Measurements from ENCODE around the gene MACROD2. TPM values are rescaled to one million over a fixed set of nuclear protein-coding genes. Genes with fewer than 3 reads are reported as not detected.

Gene MACROD2
- total RNA-seq, 1 experiment from 2014 or later, result 0.24 TPM

DNA sequence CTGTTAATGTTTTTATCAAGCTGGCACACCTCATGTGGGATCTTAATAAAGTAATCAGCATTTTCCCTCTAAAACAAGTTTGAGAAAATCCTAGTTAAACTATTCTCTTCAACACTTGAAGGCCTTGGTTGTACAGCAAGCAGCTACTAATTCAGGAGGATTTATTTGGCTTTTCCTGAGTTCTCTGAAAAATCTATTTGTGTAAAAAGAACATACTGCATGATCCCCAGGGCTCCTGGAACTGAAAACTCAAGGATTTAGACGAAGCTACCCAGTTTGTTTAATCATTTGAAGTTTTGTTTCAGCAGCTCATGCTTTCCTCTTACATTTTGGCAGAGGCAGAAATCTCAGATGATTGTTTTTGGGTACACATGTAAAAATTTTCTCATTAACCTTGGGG, 651.7 kb downstream of the MACROD2 start:
- no peak for DNase-seq (ENCODE audit: low read depth)

DNA sequence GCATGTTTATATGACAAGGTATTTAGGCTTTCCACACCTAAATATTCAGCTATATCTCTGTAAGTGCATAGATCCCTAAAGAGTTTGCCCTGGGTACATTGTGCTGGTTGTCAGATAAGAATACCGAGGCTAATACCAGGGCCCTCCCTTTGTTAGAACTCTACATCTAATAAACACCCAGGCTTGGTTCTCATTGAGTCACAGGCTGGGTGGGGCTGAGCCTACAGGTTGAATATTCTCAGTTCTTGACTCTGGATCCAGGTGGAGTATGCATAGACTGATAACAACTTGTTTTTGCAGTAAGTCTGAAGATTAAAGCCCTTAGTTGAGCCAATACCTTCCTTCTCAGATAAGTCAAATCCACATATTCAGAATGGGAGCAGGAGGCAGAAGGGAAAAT, 654.3 kb downstream of the MACROD2 start:
- DNase-seq (ENCODE audit: low read depth), result no peak

DNA sequence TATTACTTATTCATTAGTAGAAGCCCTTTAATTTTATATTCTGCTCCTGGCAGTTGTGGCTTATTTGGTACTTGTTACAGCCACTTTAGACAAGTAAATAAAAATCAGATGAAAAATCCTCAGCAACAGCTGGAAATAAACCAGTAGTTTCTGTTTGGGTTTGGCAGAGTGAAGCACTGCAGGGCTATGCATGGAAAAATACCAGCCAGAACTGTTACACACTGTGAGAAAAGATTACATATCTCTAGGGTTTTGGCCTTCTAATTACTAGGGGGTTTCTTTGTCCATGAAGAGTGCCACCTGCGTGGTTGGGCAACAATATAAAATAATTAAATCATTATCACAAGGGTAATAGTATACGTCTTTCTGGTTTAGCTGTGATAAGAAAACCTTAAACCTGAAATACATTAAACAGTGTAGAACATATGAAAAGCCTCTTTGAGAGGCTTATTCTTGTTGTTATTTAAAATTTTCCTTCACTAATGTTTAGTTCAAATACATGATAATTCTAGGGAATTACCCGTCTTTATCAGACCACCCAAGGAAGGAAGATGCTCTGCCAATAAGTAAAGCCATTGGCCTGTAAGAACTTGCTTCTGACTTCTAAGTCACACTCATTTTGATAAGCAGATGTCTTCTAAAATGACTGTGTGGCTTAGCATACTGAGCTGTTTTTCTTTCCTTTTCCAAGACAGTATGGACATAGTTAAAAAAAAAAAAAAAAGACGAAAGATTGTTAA, 662.1 kb downstream of the MACROD2 start:
- DNase-seq (ENCODE audit: low read depth), result no peak

DNA sequence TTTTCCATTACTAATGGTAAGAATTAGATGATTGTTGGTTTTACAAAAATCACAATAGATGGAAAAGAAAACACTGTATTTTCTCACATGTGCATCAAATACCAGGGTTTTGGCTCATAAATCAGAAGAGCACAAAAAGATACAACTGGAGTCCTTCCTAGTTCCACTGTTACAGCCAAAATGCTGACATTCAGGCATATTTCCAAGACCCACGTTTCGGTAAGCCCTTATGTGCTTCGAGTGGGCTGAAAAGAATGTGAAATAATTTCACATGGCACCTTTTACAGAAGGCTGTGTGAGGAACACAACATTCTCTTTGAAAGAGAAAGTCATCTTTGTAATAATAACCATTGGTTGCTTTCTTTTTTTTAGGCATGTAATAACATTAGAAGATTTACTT, 668.8 kb downstream of the MACROD2 start:
- DNase-seq (ENCODE audit: low read depth), result no peak

DNA sequence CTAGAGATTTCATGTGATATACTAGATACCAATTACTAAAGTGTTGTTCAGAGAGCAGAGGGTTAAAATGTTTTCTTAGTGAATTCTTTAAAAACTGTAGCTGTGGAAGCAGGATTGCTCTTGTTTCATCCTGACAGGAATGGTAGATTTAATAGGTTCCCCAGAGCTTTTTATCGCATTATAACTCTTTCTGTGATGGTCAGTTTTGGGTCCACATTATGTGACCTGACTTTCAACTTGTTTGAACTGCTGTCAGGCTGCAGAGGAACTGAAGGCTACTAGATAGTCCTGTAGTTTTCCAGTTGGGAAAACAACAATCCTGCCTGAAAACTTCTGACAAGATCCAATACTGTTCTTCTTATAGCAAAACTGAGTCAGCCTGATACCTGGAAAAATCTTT, 671.4 kb downstream of the MACROD2 start:
- no peak for DNase-seq (ENCODE audit: low read depth)

DNA sequence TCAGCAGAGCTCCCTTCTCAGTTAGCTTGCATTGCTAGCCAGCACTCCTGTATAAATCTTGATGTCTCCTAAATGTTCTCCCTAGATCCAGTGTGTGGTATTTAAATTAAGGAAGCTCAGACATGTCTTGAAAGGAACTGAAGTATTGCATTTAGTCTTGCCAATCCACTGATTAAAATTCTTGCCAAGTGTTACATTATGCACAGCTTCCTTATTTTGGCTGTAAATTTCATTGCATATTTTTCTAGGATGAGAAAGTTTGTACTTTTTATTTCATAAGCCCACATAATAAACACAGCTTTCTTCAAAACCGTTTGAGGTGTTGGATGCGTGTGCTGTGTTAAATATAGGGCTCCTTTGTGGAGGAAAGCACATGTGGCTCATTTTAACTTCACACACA, 671.9 kb downstream of the MACROD2 start:
- DNase-seq (ENCODE audit: low read depth), result no peak

DNA sequence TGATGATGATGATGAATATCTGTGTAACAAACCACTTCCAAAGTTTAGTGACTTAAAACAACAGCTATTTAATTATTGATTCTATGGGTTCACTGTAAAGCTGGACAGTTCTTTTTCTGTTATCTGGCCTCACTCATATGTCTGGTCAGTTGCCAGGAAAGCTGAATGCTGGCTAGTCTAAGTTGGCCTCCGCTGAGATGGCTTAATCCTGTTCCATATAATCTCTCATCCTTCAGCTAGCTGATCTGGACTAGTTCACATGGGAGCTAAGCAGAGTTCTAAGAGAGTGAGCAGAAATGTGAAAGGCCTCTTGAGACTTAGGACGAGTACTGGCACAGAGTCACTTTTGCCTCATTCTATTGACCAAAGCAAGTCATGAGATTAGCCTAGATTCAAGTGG, 676.8 kb downstream of the MACROD2 start:
- no peak for DNase-seq (ENCODE audit: low read depth)

DNA sequence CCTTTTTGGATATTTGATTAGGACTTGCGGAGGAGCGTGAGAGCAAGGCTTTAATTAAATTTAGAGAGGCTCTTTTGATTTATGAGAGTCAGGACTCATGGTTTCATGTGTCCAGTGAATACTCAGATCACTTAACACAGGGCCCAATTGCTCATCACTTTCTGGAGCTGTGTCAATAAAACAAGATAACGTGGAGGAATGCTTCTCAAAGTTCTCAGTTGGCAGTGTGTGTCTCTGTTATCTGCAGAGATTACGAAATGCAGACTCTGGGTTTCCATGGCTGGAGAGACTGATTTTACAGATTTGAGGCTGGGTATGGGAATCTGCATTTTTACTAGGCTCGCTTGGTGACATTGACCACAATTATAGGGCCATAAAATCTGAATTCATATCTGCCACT, 677.8 kb downstream of the MACROD2 start:
- no peak for DNase-seq (ENCODE audit: low read depth)

DNA sequence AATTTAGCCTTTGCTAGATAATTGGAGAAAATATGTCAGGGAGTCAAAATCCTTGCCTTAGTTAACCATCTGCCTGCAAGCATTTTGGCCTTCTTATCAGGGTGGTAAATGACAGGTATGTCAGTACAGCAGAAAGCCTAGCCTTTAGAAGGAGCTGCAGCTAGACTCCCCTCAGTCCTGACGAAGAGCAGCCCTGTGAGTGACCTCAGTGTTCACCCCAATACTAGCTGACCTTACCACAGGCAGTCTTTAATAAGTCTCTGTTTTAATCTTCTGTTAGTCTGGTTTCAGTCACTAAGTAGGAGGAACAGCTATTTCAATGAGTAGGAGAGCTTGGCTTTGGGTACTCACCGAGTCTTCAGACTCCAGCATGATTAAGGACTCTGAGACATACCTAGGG, 682.1 kb downstream of the MACROD2 start:
- DNase-seq (ENCODE audit: low read depth), result no peak

DNA sequence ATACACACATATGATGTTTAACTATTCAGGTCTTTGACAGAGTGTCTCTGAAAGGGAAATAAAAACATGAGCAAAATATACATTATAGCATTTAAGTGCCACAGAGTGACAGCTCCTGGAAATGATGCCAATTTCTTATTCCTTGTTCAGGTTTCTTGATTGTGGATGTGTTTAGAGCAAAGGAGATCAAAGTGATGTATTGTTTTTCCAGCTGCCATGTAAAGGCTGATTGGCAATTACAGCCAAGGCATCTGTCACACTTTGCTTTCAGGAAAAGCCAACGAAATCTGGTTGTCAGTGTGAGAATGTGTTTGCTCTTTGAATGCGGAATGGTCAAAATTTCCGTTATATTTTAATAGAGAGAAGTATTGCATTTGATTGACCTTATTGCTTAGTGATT, 689.9 kb downstream of the MACROD2 start:
- no peak for DNase-seq (ENCODE audit: low read depth)

DNA sequence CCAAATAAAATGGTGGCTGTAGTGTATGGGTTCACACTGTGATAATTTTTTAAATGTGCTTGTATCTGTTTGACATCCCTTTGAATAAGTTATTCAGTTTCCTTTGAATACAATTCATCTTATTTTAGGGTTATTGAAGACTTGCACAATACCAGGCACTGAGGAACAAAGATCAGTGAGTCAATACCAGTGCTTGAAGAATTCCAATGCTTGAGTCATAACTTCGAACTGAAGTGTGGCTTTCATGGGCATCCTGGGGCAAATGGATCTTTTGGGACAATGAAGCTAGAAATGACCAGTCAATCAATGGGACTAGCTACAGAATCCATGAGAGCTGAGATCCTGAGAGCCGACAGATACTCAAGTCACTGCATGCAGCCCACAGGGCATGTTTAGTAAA, 692.0 kb downstream of the MACROD2 start:
- DNase-seq (ENCODE audit: low read depth), result peak; percentile 7

DNA sequence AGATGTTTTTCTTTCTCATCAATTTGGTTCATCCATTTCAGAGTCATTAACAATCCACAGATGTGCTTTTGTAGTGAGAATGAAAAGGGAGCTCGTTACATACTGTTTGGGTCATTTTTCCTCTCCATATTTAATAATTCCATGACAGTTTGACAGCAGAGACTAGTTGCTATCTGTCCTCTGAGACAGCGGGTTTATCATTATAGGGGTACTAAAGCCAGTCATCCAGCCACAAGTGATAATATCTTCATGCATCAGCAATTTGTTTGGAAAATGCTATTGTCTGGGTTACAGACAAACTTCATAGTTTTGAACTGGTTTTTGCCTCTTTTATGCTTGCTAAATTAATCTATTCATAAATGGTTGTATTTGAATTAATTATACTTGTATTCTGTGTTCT, 692.7 kb downstream of the MACROD2 start:
- DNase-seq (ENCODE audit: low read depth), result no peak

DNA sequence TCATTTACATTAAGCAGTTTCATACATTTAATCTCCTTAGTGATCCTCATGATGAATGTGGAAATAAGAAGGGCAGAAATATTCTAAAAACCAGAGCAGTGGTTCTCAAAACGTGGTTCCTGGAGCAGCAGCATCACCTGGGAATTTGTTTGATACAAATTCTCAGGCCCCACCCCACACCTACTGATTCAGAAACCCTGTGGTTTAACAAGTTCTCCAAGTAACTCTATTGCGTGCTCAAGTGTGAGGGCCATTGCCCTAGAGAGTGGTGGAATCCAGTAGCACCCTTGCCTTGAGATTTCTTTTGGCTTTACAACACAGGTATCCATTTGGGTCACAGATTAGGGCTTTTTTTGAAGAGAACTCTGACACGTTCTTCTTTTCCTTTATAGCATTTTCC, 696.7 kb downstream of the MACROD2 start:
- DNase-seq (ENCODE audit: low read depth), result no peak

DNA sequence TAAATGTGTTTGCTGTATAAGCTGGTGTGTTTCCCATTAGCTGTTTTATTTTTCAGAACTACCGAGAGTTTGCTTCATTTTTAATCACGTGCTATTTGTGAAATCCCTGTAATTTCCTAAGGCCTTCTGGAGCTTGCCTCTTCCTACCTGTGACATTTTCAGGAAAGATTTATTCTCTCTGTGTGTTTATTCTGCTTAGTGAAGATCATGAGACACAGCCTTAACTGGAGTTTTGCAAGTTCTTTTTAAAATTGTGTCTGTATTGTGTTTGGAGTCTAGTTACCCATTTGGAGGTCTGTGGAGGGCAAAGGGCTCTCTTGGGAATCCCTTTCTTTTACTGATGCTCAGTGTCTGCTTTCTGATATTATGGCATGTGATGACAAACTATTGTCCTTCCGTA, 701.2 kb downstream of the MACROD2 start:
- DNase-seq (ENCODE audit: low read depth), result no peak

DNA sequence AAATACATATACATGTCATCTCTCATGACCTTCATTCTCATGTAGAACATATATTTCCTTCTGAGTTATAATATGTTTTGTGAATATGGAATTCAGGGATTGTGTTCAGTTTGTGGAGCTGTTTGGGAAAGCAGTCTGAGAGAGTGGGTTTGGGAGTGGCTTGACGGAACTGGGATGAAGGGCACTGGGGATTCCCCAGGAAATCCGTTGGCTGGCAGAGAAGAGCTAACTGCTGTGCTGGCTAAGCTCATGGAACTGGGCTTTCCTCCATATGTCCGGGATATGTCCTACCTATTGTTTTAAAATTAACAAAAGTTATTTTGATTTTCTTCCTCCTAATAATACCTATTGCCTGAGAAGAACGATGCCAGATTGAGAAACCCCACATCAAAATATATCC, 701.6 kb downstream of the MACROD2 start:
- no peak for DNase-seq (ENCODE audit: low read depth)

DNA sequence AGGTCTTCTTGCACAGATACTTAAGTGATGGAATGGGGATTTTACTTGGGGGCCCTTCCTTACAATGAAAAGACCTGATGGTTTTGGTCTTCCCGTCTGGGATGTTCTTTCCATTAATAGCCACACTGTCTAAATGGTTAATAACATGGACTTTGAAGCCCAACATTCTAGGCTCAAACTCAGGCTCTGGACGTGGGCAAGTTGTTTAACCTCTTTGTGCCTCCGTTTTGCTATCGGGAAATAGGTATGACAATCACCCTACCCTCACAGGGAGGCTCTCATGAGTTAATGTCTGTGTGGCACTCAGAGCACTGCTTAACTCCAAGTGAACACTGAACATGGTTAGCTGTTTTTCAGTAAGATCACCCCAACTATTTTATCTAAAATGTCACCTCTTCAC, 702.8 kb downstream of the MACROD2 start:
- DNase-seq (ENCODE audit: low read depth), result no peak

DNA sequence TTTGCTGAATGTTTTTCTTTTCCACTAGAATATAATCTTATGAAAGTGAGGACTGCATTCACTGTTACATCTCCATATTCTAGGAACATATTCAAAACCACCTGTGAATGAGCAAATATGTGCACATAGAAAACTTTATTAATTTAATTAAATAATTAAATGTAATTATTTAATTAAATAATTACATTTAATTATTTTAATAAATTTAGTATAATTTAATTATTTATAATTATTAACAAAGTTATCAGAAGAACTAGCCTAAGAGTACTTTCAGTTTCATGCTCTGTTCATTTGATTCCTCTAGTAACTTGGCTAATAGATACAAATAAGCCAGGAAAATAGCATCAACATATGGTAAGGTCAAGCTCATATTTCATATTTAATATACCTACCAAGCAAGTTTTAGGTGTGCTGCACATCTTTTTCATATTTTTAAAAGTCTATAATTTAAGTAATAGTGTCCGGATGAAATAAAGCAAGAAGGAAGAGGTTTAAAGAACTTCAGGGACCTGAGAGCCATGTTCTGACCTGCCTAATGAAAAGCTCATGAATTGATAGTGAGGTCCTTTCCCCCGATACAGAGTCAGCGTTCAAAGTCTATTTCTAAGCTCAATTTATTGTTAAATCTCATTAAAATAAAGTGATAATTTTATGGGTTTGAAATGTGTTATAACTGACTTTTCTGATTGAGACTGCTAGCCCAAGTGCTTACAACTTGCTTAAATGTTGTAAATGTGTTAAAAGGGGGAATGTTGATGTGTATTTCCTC, 703.5 kb downstream of the MACROD2 start:
- DNase-seq (ENCODE audit: low read depth), result no peak

DNA sequence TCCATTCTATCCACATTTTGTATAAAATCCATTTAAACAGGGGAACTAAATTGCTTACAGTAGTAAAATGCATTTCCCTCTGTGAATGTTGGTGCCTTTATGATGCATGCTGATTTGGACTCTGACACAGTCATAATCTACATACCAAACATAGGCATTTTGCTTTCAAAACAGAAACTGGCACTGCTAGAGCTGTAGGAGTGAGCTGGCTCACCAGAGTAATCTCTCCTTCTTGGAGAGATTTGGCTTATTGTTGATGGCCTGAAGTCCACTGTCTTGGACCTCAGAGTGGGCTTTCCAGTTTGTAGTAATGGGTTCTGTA, 705.3 kb downstream of the MACROD2 start:
- DNase-seq (ENCODE audit: low read depth), result no peak

DNA sequence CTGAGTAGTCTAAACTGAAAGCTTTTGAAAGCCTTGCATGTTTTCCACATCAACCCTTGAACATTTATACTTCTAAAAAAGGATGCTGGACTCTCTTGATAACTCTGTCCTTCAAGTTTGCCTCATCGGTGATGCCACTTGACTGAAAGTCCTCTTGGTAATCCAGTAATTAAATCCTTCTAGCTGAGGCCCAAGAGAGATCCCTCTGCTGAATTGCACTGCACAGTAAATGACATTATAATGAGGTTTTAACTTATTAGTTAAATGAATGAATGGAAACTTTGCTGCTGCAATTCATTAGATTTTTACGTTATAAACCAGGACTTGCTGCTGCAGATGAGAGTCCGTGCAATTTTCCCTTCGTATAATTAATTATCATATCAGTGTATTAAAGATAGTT, 706.0 kb downstream of the MACROD2 start:
- DNase-seq (ENCODE audit: low read depth), result no peak

DNA sequence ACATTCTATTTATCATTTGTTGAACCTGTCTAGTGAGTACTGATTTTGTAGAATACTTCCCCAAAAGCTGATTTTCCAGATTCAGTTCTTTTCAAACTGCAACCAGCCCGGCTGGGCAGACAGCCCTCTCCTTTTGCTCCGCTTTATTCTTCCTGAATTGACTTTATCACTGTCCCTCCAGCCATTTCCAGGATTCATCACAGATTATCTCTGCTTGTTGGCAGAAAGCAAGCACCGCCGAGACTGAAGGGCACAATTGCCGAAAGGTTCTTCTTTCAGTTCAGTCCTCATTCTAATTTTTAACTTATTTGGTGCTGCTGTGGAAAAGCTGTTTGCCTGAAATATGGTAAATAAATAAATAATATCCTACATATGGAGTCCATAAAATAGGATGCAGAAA, 711.2 kb downstream of the MACROD2 start:
- DNase-seq (ENCODE audit: low read depth), result no peak

DNA sequence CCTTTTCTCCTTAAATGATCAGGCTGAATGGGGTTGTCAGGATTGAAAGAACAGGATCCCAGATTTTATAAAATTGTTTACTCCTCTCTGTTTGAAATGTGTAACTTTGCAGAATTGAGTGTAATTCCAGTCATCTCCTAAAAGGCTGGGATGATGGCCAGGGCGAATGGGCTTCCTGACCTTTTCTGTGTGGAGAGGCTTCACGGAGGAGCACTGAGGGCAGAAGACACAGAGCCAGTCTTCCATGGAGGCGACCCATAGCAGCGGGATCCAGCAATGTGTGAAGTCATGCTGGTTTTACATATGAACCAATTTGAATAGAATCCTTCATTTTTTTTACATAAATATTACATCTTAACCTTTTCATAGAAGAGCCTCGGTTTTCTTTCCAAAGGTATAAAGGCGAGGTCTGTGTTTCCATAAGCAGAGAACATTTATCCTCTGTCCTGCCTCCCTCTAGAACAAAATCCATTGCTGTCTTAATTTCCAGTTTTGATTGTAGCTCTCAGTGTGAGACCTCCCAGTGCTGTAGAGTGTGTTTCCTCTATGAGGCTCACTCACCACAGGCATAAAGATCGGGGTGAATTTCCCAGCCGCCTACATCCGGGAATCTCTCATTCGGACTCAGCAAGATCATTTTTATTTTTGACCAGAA, 711.8 kb downstream of the MACROD2 start:
- DNase-seq (ENCODE audit: low read depth), result no peak

DNA sequence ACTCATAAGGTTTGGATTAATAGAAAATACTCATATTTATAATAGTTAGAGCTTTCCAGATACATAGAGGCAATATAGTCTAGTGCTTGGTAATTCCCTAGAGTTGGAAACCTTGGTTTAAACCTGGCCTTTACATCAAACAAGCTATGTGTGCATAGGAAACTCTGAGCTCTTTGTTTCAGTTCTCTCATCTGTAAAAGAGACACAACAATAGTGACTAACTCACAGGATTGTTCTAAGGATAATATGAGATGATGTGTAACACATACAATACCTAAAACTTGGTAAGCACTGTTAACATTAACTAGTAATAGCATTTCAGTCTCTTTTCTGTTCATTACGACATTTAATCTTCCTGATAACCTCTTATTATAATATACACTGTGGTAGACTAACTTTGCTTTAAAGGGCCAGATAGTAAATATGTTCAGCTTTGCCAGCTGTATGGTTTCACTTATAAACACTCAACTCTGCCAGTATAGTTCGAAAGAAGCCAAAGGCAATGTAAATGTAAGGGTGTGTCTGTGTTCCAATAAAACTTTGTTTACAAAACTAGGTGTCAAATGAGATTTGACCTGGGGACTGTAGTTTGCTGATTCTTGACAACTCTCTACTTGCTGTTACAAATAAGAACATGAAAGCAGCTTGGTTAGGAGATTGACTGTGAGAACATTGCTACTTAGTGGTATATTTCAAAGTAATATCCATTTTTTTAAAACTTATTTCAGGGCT, 712.7 kb downstream of the MACROD2 start:
- no peak for DNase-seq (ENCODE audit: low read depth)

DNA sequence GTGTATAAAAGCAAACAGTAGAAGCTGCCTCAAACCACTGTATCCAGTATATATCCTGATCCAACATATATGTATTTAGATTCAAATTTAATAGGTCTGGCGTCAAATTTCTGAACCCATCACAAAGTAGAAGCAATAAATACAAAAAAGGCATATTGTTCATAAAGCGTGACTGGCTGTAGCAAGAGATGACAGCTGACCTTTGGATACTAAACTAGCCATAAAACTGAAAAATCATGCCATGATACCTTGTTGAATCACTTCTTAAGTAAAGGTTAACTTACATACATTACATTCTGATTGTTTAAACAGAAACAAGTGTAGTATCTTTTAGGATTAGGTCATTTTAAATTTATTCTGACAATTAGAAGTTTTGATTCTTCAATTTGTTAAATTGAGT, 714.1 kb downstream of the MACROD2 start:
- no peak for DNase-seq (ENCODE audit: low read depth)

Data from RPMI7951 (cell line).